Activated CD4-positive, CD25-positive, alpha-beta regulatory T cell treated with anti-CD3 and anti-CD28 coated beads, Interleukin-2, amount 50 U/mL, for 72 hours (primary cell): ENCODE measurements around the gene SH3BP4.

ENCODE experiments used
- DNase-seq: peaks from one replicate; pipeline ENCODE4 v3.0.0; 2021

Gene SH3BP4

DNA sequence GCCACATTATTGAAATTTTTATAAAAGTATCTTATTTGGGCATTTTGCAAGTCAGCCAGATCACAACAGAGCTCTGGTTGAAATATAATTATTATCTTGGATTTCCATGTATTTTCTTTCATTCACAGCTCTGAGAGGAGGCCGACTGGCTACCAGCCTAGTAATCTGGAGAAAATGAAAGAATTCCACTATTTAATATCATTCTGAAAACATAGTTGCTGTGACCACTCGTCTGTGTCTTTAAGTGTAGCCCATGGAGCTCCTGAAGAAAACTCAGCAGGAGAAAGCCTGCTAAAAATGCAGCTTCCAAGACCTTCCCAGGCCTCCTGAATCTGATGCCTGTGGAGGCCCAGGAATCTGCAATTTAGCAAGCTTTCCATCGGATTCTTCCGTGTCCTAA, 114.7 kb downstream of the SH3BP4 start:
- no peak for DNase-seq

- DNase-seq = no peak
These were observed 115.1 kb downstream of the SH3BP4 start for GRCh38 chr2:235066895-235067294.

- DNase-seq = no peak
These were observed 116.9 kb downstream of the SH3BP4 start for GRCh38 chr2:235068701-235069100.

- DNase-seq = no peak
These were observed 118.4 kb downstream of the SH3BP4 start for GRCh38 chr2:235070063-235070706.

DNA sequence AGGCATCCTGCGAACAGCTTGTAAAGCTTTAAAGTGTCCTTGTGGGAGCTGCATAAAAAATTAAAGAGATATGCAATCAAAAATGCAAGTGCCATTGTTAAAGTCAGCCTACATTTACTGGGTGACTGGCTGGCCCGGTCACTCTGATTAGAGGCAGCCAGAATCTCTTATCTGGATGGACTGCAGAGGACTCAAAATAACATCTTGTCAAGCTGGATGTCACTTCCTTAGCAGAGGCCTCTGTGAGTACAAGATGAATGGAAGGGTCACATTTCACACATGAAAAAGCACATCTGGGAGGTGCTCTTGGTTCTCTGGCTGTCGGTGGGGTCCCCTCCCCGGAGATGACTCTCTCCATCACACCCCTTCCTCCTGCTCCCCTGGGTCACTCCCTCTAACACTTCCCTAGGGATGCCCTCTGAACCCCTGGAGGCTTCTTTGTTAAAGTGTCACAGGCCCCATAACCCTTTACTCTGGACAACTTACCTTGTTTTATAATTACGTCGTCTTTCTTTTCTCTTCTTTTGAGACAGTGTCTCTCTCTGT, 122.1 kb downstream of the SH3BP4 start:
- no peak for DNase-seq

DNA sequence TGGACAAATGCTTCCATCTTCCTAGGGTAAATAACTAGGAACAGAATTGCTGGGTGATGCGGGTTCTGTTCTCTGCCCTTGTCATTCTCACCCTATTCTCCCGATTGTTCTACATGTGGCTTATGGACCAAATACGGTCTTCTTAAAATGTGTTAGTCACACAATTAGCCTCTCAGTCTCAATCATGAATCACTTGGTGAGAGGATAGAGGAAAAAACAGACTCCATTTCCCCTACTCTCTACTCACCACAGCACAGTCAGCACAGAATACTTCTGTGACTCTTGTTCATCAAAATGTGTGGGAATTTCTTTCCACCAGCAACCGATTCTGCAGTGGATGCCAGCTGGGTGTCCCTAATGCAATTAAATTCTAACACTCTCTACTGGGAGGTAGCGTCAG, 125.2 kb downstream of the SH3BP4 start:
- no peak for DNase-seq

DNA sequence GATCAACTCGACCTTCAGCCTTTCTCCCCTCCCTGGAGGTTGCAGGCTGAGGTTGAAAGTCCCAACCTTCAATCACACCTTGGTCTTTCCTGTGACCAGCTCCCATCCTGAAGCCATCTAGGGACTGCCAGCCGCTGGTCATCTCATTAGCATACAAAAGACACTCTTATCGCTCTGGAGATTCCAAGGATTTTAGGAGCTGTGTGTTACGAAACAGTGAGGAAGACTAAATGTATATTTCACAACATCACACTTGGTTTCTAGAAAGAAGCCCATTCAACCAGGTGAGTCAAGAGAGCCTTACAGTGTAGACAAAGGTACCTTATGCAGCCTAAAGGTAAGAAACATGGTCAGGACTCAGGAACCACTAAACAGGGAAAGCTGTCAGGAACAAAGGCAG, 126.4 kb downstream of the SH3BP4 start:
- no peak for DNase-seq

DNA sequence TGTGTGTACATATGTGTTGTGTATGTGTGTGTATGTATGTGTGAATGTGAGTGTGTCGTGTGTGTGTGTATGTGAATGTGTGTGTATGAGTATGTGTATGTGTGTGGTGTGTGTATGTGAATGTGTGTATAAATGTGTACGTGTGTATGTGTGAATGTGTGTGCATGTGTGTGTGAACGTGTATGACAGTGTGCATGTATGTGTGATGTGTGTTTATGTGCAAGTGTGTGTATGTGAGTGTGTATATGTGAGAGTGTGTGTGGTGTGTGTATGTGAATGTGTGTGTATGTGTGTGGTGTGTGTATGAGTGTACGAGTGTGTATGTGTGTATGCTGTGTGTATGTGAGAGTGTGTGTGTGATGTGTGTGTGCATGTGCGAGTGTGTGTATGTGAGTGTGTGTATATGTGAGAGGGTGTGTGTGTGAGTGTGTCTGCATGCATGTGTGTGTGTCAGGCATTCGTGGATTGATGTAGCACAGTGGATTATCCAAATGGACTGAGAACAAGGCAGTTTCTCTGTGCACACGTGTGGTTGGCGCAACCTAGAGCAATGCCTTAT, 127.2 kb downstream of the SH3BP4 start:
- no peak for DNase-seq

DNA sequence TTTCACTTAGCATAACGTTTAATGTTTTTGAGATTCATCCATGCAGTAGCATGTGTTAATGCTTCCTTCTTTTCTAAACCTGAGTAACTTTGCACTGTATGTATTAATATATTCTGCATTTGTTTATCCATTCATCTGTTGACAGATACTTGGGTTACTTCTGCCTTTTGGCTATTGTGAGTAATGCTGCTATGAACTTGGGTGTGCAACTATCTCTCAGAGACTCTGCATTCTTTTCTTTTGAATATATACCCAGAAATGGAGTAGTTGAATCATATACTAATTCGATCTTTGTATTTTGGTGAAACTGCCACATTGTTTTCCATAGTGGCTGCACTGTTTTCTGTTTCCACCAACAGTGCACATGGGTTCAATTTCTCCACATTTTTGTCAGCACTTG, 128.3 kb downstream of the SH3BP4 start:
- DNase-seq = no peak

DNA sequence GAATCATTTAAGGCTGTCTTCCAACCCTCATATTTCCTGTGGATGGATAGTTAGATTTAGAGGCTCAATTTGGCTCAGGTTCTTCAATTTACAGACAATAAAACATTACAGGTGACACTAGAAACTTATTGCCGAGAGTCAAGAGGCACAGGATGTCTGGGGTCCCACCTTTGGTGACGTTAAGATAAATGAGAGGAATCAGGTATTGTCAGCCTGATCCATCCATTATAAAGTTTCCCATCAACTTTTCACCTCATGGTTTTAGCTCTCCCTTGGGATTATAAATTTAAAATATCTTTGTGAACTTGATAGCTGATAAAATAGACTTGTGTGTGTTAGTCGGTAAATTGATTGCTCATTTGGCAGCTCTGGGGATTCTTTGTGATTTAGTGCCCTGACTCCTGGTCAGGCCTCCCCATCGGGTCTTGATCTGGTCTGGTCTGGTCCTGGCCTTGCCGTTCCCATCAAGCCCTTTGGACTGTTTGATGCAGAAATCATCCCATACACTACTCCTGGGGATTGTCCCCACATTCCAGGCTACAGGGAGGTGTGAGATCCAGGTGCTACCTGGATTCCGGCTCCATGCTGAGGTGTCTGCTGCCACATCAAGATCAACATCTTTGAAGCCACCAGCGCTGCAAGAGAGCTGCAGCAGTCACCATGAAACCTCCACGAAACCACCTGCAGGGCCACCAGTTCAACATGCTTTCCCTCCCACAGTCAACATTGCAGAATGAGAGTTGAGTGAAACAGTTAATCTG, 130.9 kb downstream of the SH3BP4 start:
- DNase-seq = no peak

- DNase-seq = no peak
These were observed 132.0 kb downstream of the SH3BP4 start for GRCh38 chr2:235083822-235084221.

- DNase-seq = no peak
These were observed 132.6 kb downstream of the SH3BP4 start for GRCh38 chr2:235084424-235084823.

GRCh38 chr2:235085476-235085875, 133.7 kb downstream of the SH3BP4 start:
- DNase-seq = no peak

GRCh38 chr2:235086481-235087184, 134.8 kb downstream of the SH3BP4 start:
- no peak for DNase-seq

DNA sequence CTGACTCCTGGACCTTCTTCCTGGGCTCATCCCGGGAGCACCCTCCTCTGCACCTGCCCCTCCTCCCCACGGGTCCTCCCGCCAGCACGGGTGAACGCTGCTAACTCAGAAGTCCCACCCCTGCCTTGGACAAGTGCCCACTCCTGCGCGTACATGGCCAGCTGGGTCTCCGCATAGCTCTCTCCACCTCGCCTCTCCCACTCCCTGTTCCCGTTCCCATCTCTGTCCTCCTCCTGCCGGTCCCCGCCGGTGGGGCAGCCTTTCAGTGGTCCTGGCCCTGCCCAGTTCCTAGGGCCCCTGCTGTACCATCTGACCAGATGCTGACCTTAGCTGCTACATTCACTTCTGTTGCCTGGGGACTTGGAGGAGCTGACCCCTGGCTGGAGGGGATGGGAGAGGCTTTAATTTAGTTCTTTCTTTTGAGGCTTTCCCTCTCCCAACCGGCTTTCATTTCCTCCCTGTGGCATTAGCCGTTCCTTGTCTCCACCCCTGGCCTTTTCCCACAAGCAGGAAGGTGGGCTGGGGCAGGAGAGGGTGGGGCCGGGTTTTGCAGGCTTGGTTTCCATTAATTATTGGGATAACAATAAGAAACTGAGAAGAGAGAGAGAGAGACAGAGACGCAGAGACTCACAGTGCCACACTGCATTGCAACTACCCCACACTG, 136.1 kb downstream of the SH3BP4 start:
- no peak for DNase-seq

GRCh38 chr2:235088496-235088921, 136.7 kb downstream of the SH3BP4 start:
- DNase-seq = no peak

- DNase-seq = no peak
These were observed 139.6 kb downstream of the SH3BP4 start for GRCh38 chr2:235091421-235091820.

GRCh38 chr2:235091983-235092382, 140.2 kb downstream of the SH3BP4 start:
- DNase-seq = no peak

DNA sequence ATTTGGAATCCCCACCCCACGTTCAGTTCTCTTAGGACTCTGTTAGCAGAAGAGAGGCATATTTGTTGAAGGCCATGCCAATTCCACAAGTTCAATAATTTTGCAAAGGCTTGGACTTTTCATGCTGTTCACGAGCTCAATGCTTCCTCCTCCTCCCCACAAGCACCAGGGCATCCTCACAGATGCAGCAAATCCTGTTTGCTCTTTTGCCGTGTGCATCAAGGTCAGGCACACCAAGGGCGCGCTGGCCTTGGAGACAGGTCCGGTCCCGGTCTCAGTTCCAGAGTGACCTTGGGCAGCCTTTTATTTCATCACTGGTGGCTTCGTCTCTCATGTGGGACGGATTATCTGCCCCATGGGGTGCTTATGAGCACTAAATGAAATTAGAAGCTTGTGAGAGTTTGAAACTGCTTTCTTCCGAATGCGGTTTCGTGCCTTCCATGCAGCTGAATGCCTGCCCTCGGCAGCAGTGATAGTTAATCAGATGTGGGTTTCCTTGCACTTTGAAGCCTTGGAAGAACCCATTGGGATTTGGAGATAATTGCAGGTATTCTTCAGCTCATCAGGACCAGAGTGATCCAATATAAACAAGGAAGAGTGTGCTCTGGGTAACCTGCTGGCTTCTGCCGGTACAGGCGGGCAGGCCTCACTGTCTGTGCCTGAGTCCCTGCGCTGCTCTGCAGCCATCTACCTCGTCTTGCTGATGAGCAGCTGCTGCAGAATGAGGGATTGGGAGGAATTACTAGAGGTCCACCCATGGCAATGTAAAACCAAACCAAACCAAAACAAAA, 140.8 kb downstream of the SH3BP4 start:
- no peak for DNase-seq

DNA sequence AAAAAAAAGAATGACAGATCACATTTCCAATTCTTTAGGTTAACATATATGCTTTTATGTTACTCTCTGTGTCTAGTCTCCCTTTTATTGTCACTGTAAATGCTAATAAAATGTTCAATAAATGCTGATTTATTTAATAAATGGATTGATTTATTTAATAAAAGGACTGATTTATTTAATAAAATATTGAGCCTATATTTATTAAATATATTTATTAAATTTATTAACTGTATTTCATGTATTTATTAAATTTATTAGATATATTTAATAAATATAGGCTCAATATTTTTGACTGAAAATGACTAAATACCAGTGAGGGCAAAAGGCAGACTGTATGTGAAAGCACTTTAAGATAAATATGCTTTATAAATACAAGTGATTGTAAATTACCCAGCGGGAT, 142.6 kb downstream of the SH3BP4 start:
- no peak for DNase-seq

- no peak for DNase-seq
These were observed 143.8 kb downstream of the SH3BP4 start for GRCh38 chr2:235095569-235095968.

GRCh38 chr2:235096447-235096846, 144.6 kb downstream of the SH3BP4 start:
- DNase-seq = no peak
